ENCODE results near the gene ECHDC1.

DNA sequence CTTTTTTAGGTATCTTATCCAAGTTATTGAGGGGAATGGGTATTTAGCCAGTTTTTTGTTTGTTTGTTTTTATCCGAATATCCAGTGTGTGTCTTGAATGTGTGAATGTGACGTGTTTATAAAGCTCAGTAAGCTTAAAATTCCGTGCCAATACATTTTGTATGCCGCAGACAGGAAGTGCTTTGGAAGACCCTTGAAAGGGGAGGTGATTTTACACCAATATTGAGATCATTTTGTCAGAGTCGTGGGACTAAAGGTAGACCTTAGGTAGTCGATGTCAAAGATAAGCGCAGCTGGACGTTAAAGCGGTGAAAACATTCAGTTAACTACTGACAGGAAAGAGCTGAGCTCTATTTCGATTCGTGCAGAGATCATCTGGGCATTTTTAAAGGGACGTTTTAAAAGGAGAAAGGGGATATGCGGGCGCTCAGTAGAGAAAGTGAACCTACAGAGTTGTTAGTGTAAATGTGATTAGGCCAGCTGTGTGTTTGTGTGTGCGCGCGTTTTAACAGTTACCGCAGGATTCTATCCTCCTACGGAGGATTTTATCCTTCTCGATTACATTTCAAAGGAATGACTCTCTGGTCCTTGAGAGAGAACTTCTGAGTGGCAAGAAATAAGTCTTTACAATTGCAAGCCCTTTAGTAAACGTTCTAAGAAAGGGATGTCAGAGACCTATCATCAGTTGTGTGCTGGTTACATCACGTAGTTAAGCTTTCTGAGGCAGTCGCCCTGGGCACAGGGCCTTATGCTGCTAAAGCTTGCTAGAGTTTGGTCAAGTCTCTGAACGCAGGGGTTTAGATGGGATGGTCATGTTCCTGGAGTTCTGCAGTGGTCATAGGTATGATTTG, 625 bp upstream of the ECHDC1 start:
- TF ChIP-seq, protein P1, sequence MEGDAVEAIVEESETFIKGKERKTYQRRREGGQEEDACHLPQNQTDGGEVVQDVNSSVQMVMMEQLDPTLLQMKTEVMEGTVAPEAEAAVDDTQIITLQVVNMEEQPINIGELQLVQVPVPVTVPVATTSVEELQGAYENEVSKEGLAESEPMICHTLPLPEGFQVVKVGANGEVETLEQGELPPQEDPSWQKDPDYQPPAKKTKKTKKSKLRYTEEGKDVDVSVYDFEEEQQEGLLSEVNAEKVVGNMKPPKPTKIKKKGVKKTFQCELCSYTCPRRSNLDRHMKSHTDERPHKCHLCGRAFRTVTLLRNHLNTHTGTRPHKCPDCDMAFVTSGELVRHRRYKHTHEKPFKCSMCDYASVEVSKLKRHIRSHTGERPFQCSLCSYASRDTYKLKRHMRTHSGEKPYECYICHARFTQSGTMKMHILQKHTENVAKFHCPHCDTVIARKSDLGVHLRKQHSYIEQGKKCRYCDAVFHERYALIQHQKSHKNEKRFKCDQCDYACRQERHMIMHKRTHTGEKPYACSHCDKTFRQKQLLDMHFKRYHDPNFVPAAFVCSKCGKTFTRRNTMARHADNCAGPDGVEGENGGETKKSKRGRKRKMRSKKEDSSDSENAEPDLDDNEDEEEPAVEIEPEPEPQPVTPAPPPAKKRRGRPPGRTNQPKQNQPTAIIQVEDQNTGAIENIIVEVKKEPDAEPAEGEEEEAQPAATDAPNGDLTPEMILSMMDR (conservative IDR thresholded peaks at IDR 0.05; ENCODE audit: low read depth, low read length), result no peak
- no peak for TF ChIP-seq EZH2 (IDR thresholded peaks at IDR 0.05; ENCODE audit: borderline replicate concordance, low read depth, low read length, poor library complexity, severe bottlenecking)
